Testis (tissue), 3 donors: ENCODE measurements around the gene SOX6. TPM values are rescaled to one million over a fixed set of nuclear protein-coding genes. Genes with fewer than 3 reads are reported as not detected.
A peak's percentile ranks its signal among the peaks of the same experiment; 100 is the strongest.

Source experiments
- DNase-seq: peaks from one replicate; pipeline ENCODE4 v3.0.0-alpha.2; 2019
- H3K27ac ChIP-seq, 2 donors: fragments of 200-600 bp; sonication (generic); one replicate each; pipeline ENCODE4 v1.5.1; 2019
- H3K27me3 ChIP-seq: fragments of 200-600 bp; sonication (generic); one replicate; pipeline ENCODE4 v1.5.1; 2019
- H3K36me3 ChIP-seq: fragments of 200-600 bp; sonication (generic); one replicate; pipeline ENCODE4 v1.5.1; 2017; ENCODE audit warnings: low read depth; ENCODE audit errors: missing control alignments
- H3K4me1 ChIP-seq: fragments of 200-600 bp; sonication (generic); one replicate; pipeline ENCODE4 v1.5.1; 2019
- H3K4me3 ChIP-seq, 2 donors: fragments of 200-600 bp; sonication (generic); one replicate each; pipeline ENCODE4 v1.5.1; 2017 to 2019
- H3K9me3 ChIP-seq: fragments of 200-600 bp; sonication (generic); one replicate; pipeline ENCODE4 v1.5.1; 2017
- POLR2A ChIP-seq: fragments of 450-650 bp; IDR thresholded peaks from one replicate; pipeline ENCODE4 v1.6.1; 2017; ENCODE audit warnings: antibody characterized with exemption, mild to moderate bottlenecking, moderate library complexity
- WGBS, 2 donors: methylation state at CpG; one replicate each; pipeline ENCODE4 v1.1.5; 2018; 5-methylcytosine and 5-hydroxymethylcytosine counted together
- intact Hi-C: fragments of 100-400 bp; cut with DNase I; formaldehyde crosslinking; loops from one replicate; pipeline ENCODE4 v1.15.1; 2023; ENCODE audit warnings: low total_unique reads
- polyA plus RNA-seq: library from polyadenylated mRNA; stranded (reverse); fragments of 350-450 nt; fragmentation: Illumina TruSeq; extraction: RNeasy Lipid Tissue Mini Kit (QIAGEN cat#74804); gene quantifications from one replicate; pipeline ENCODE4 v1.2.3, GENCODE V29; 2014; ENCODE audit warnings: low read depth, low replicate concordance; ENCODE audit not compliant: insufficient read depth
- total RNA-seq, 2 donors: library from RNA; depleted of rRNA; stranded (reverse); fragments of >200 nt; gene quantifications; one replicate each; pipeline ENCODE4 v1.2.3, GENCODE V29; 2016
- TF ChIP-seq, protein P1 (sequence below), 3 experiments: fragments of 450-650 bp in 2 of 3; fragments of 200-600 bp in 1 of 3; sonication (generic) in 1 of 3; IDR thresholded peaks; one replicate each; pipeline ENCODE4 v1.5.1; 2016 to 2019; ENCODE audit warnings: antibody characterized with exemption in 3 of 3, mild to moderate bottlenecking in 2 of 3, moderate library complexity in 1 of 3

SOX6 gene
- total and polyA plus RNA-seq, 3 donors from 2014 or later, result 39.6 to 74.0 (median 52.3) TPM

DNA sequence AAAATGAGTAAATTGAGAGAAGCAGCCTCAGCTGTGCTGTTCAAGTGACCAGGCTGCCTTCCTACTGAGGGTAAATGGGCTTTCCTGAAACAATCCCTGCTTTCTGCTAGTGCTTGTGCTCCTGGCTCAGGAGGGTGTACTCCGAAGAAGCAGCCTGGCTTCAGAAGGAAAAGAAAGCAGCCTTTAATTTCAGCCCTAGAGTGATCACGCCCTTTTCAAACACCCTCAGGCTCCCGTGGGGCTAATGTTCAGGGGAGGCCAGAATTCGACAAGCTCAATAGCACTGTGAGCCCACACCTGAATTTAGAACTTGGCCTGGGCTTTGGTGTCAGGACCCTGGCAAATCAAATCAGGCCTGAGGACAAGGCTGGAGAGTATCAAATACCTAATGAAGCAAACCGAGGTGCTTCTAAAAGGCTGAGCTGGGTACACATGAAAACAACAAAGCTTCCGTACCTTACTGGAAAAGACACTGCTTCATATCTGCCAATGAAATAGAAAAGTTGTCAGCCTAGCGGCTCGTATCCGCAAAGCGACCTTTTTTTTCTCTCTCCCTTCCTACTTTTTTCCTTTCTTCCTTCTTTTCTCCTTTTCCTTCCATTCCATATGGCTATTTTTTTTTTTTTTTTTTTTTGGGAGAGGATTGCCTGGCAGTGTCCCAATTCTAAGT is 387.8 kb downstream of the SOX6 start:
- H3K4me3 ChIP-seq, result no peak overlapping the region
- WGBS, 2 donors, result 72 to 75% methylated on average over 10 of the region's 10 CpGs
- TF ChIP-seq POLR2A, result no peak
- TF ChIP-seq, protein P1, sequence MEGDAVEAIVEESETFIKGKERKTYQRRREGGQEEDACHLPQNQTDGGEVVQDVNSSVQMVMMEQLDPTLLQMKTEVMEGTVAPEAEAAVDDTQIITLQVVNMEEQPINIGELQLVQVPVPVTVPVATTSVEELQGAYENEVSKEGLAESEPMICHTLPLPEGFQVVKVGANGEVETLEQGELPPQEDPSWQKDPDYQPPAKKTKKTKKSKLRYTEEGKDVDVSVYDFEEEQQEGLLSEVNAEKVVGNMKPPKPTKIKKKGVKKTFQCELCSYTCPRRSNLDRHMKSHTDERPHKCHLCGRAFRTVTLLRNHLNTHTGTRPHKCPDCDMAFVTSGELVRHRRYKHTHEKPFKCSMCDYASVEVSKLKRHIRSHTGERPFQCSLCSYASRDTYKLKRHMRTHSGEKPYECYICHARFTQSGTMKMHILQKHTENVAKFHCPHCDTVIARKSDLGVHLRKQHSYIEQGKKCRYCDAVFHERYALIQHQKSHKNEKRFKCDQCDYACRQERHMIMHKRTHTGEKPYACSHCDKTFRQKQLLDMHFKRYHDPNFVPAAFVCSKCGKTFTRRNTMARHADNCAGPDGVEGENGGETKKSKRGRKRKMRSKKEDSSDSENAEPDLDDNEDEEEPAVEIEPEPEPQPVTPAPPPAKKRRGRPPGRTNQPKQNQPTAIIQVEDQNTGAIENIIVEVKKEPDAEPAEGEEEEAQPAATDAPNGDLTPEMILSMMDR (IDR thresholded peaks at IDR 0.05), result no peak
- peak overlapping the region in 1 of 2 donors; percentile 60 for H3K27ac ChIP-seq
- H3K9me3 ChIP-seq, result no peaks in the 10 kb centered on the region
- intact Hi-C loops, result no loop called here
- no peak for DNase-seq
- no peaks in the 10 kb centered on the region for H3K36me3 ChIP-seq
- H3K27me3 ChIP-seq, result no peaks in the 10 kb centered on the region
- H3K4me1 ChIP-seq, result peaks cover 7% of the 10 kb centered on the region

DNA sequence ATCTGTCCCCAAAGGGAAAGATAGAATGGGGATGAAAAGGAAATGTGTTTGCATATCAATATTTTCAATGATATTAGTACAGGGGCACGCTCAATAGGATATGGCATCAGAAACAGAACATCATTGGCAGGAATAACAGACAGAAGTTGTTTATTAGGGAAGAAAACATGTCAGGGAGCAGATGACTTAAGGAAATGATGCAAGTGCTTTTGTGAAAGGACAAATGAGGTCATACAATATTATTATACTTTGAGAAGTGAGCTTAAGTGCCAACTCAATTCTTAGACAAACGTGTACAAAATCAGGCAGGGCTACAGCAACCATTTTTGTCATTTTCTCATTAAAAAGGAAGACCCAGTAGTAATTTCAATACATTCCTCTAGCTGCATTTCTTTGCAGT is 388.4 kb downstream of the SOX6 start:
- TF ChIP-seq, protein P1 (IDR thresholded peaks at IDR 0.05), result no peak
- no peak for TF ChIP-seq POLR2A
- Histone ChIP-seq H3K4me3 (no peak overlapping the region), H3K27ac (peak overlapping the region in 1 of 2 donors; percentile 60), H3K9me3 (no peaks in the 10 kb centered on the region), H3K27me3 (no peaks in the 10 kb centered on the region), H3K36me3 (no peaks in the 10 kb centered on the region), H3K4me1 (peaks cover 7% of the 10 kb centered on the region)
- intact Hi-C loops, result no loop called here
- 48 to 57% methylated on average over 2 of the region's 2 CpGs for WGBS, 2 donors
- DNase-seq, result no peak

DNA sequence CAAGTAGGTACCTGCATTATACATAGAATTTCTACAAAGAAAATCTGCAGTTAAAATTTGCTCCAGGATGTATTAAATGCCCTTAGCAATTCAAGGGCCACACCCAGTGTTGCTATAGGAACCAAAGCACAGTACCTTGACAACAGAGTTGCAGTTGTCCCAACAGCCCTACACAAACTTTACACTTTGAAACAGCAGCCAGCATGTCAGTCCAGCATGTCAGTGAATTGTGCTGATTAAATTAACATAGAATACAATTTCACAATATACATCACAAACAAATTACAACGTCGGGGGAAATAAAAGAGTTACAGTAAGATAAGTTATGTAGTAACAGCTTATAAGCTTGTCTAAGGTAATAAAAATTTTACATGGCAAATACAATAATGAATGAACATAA is 389.2 kb downstream of the SOX6 start:
- Histone ChIP-seq H3K4me3 (no peak overlapping the region), H3K9me3 (no peaks in the 10 kb centered on the region), H3K27ac (no peak overlapping the region), H3K36me3 (no peaks in the 10 kb centered on the region), H3K27me3 (no peaks in the 10 kb centered on the region), H3K4me1 (peaks cover 7% of the 10 kb centered on the region)
- TF ChIP-seq POLR2A, result no peak
- TF ChIP-seq, protein P1 (IDR thresholded peaks at IDR 0.05), result no peak
- intact Hi-C loops, result no loop called here
- DNase-seq, result no peak
- 67 to 82% methylated on average over 2 of the region's 2 CpGs for WGBS, 2 donors

DNA sequence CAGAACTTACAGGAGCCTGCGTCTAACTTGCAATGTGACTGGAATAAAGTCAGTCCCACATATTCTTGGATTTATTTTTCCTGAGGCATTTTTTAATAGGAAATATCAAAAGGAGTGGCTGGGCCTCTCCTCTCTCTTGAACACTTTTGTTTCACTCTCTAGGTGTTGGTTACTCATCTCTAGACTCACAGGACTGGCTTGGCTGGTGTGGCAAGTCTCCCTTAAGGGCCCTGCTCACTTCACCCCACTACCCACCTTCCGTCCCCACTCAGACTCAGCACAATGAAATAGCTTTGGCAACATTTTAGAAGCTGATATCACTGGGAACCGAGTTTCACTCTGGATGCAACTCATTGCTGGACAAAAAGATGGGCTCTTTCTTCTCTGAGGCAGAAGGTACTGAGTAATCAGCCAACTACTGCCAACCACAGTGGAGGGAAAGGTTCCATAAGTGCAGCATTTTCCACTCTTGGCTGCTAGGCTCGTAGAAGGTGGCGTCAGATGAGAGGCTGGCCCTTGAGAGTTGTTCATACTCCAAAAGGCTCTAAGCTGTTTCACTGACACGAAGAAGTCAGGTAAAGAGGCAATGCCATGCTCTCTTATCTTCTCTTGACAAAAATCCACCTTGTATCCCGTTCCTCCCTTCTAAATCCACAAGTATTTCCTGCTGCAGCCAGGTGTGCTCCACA is 390.6 kb downstream of the SOX6 start:
- no peak for TF ChIP-seq POLR2A
- TF ChIP-seq, protein P1 (IDR thresholded peaks at IDR 0.05), result no peak
- Histone ChIP-seq H3K9me3 (no peaks in the 10 kb centered on the region), H3K4me1 (peaks cover 7% of the 10 kb centered on the region), H3K36me3 (no peaks in the 10 kb centered on the region), H3K27me3 (no peaks in the 10 kb centered on the region), H3K27ac (no peak overlapping the region), H3K4me3 (no peak overlapping the region)
- no peak for DNase-seq
- intact Hi-C loops, result no loop called here
- 88 to 91% methylated on average over 7 of the region's 7 CpGs for WGBS, 2 donors
